Measurements from ENCODE around the gene IRX6.

Gene IRX6

GRCh38 chr16:55282441-55282840, 41.6 kb upstream of the IRX6 start:
- H3K4me3 ChIP-seq (ENCODE audit: low read depth, low read length): no peak overlapping the region
- no peak for TF ChIP-seq CTCF (IDR thresholded peaks at IDR 0.05; ENCODE audit: low read depth, low read length)

GRCh38 chr16:55283812-55284717, 39.9 kb upstream of the IRX6 start:
- no peak for TF ChIP-seq CTCF (IDR thresholded peaks at IDR 0.05; ENCODE audit: low read depth, low read length)
- no peak overlapping the region for H3K4me3 ChIP-seq (ENCODE audit: low read depth, low read length)

- no peak for TF ChIP-seq CTCF (IDR thresholded peaks at IDR 0.05; ENCODE audit: low read depth, low read length)
- no peak overlapping the region for H3K4me3 ChIP-seq (ENCODE audit: low read depth, low read length)
Observed at GRCh38 chr16:55284718-55285099, 39.3 kb upstream of the IRX6 start.

GRCh38 chr16:55285586-55285985, 38.4 kb upstream of the IRX6 start:
- no peak overlapping the region for H3K4me3 ChIP-seq (ENCODE audit: low read depth, low read length)
- no peak for TF ChIP-seq CTCF (IDR thresholded peaks at IDR 0.05; ENCODE audit: low read depth, low read length)

- no peak for TF ChIP-seq CTCF (IDR thresholded peaks at IDR 0.05; ENCODE audit: low read depth, low read length)
- H3K4me3 ChIP-seq (ENCODE audit: low read depth, low read length): no peak overlapping the region
Observed at GRCh38 chr16:55289353-55289752, 34.6 kb upstream of the IRX6 start.

- no peak overlapping the region for H3K4me3 ChIP-seq (ENCODE audit: low read depth, low read length)
- TF ChIP-seq CTCF (IDR thresholded peaks at IDR 0.05; ENCODE audit: low read depth, low read length): no peak
Observed at GRCh38 chr16:55291847-55292246, 32.2 kb upstream of the IRX6 start.

- H3K4me3 ChIP-seq (ENCODE audit: low read depth, low read length): no peak overlapping the region
- TF ChIP-seq CTCF (IDR thresholded peaks at IDR 0.05; ENCODE audit: low read depth, low read length): no peak
Observed at GRCh38 chr16:55292491-55292890, 31.5 kb upstream of the IRX6 start.
